ENCODE measurements around the gene HAUS5. TPM values are rescaled to one million over a fixed set of nuclear protein-coding genes. Genes with fewer than 3 reads are reported as not detected.

The HAUS5 gene
- polyA plus RNA-seq, 3 donors: 4.6 to 6.3 (median 6.0) TPM

DNA sequence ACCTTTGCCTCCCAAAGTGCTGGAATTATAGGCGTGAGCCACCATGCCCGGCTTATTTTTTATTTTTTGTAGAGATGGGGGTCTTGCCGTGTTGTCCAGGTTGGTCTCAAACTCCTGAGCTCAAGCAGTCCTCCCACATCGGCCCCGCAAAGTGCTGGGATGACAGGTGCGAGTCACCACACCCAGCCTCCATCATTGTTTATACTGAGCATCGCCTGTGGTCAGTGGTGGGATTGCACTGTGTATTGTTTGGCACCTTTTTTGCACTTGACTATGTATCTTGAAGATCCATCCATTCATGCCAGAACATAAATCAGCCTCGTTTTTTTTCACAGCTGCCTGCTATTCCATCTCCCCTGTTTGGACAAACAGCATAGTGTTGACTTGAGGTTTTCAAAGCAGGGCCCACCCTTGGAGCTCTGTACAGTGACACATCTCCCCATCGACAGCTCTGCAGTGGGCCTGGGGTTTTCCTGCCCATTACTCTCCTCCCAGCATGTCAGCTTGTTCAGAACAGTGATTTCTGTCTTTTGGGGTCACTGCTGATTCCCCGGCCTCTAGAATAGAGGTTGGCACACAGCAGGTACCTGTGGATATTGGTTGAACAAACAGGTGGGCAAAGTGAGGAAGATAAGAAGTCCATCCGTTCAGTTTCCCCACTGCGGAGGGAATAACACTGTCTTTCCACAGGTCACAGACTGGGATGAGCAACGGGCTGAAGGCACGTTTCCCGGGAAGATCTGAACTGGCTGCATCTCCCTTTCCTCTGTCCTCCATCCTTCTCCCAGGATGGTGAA, 45.6 kb downstream of the HAUS5 start:
- 84 to 93% (median 90%) methylated on average over 15 of the region's 15 CpGs for WGBS, 3 donors
- H3K27ac ChIP-seq (ENCODE audit: low read depth, low read length): no peak overlapping the region

- no peak overlapping the region for H3K27ac ChIP-seq (ENCODE audit: low read depth, low read length)
- 90 to 99% (median 93%) methylated on average over 6 of the region's 6 CpGs for WGBS, 3 donors
Measured at GRCh38 chr19:35661995-35662340, 49.4 kb downstream of the HAUS5 start.

DNA sequence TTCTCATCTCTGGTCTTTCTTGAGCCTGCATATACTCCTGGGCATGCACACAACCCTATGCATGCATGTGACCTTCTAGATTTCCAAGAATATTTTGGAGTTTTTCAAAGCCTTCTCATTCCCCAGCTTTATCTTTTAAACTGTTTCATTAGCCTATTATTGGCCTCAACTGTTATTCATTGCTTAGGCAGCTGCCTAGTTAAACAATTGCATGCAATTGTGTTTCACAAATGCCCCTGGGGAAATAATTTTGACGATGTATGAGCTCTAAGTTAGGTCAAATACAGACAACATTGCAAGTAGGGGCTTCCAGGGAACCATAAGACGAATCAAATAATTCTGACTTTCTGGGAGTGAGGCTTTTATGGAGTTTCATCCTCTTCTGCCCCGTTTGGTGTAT, 51.4 kb downstream of the HAUS5 start:
- whole genome bisulfite sequencing, 3 donors: 79 to 88% (median 84%) methylated on average over 3 of the region's 3 CpGs
- no peak overlapping the region for H3K27ac ChIP-seq (ENCODE audit: low read depth, low read length)

DNA sequence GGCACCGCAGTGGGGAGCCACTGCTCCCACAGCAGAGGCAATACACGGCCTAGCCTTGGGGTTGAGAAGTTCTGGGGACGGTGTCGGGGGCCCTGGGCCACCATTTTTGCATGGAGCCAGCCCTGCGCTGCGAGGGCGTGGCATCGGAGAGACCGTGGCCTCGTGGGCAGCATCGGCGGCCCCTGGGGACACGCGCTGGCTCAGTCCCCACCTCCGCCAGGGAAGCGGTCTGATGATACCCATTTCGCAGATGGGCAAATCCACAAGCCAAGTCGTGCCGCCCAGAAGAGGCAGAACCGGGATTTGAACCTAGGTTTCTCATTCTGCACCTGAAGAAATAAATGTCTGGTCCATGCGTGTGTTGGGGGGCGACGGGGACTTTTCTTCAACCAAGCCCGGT, 52.6 kb downstream of the HAUS5 start:
- 92 to 97% (median 94%) methylated on average over 24 of the region's 24 CpGs for WGBS, 3 donors
- no peak overlapping the region for H3K27ac ChIP-seq (ENCODE audit: low read depth, low read length)

DNA sequence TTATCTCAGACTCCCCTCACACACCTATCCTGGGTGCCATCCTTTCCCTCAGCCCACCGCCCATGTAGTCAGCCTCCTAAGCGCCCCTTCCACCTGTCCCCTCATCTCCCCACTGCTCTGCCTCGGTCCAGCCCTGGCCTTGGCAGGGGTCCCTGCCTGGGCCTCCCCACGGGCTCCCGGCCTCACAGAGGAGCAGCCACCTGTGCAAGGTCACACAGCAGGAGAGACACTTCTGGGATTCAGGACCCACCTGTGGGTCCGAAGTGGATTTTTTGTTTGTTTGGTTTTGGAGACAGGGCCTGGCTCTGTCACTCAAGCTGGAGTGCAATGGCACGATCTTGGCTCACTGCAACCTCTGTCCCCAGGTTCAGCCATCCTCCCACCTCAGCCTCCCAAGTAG, 53.1 kb downstream of the HAUS5 start:
- no peak overlapping the region for H3K27ac ChIP-seq (ENCODE audit: low read depth, low read length)
- 50 to 95% (median 82%) methylated on average over 7 of the region's 7 CpGs for WGBS, 3 donors

GRCh38 chr19:35666251-35666913, 53.8 kb downstream of the HAUS5 start, which contains the start of gene UPK1A:
Gene UPK1A (plus strand): TSS chr19:35666517. CDS start chr19:35666813, 296 bp downstream.
- no peak within 1 kb of the TSS for H3K27ac ChIP-seq (ENCODE audit: low read depth, low read length)
- WGBS, 3 donors: 60 to 69% (median 68%) methylated on average over 16 of the region's 16 CpGs

- WGBS, 3 donors: 70 to 79% (median 76%) methylated on average over 6 of the region's 6 CpGs
- no peak overlapping the region for H3K27ac ChIP-seq (ENCODE audit: low read depth, low read length)
Measured at GRCh38 chr19:35669566-35669965, 57.0 kb downstream of the HAUS5 start.

DNA sequence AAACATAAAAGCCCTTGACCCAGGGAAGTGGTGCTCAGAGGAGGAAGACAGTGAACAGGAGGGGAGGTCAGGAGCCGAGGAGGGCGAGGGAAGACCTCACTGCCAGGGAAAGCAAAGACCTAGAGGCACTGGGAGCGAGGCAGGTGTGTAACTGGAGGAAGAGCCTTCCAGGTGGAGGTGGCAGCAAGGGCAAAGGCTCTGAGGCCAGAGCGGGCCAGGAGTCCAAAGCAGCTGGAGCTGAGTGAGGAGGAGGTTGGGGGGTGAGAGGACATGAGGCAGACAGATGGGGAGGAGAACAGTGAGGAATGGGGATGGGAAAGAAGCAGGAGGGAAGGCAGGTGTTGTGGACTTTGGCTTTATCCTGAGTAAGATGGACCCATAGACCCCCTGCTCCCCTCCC, 57.4 kb downstream of the HAUS5 start:
- WGBS, 3 donors: 50 to 66% (median 61%) methylated on average over 4 of the region's 4 CpGs
- H3K27ac ChIP-seq (ENCODE audit: low read depth, low read length): no peak overlapping the region

DNA sequence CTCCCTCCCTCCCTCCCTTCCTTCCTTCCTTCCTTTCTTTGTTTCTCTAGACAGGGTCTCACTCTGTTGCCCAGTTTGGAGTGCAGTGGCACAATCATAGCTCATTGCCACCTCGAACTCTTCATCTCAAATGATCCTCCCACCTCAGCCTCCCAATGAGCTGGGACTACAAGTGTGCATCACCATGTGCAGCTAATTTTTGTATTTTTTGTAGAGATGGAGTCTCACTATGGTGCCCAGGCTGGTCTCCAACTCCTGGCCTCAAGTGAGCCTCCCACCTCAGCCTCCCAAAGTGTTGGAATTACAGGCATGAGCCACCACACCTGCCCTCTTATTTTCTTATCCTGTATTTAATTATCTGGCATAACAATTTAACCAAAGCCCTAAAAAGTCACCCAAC, 58.2 kb downstream of the HAUS5 start:
- WGBS, 3 donors: 66 to 88% (median 80%) methylated on average over 1 of the region's 1 CpG
- H3K27ac ChIP-seq (ENCODE audit: low read depth, low read length): no peak overlapping the region

DNA sequence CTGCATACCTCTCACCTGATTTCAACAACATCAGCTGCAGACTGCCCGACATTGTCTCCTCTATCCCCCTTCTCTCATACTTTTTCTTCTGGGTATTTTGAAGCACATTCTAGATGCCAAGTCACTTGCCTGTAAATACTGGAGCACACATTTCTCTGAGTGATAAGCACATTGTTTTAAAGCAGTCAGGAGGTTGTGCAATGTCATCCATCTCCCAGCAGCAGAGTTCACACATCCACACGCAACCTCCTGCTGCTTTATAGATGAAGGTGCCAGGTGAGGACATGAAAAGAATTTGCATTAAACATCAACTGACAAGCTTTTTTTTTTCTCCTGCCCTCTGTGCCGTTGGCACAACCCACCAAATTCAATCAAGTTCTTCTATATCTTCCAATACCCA, 59.3 kb downstream of the HAUS5 start:
- H3K27ac ChIP-seq (ENCODE audit: low read depth, low read length): no peak overlapping the region
- whole genome bisulfite sequencing, 3 donors: 21 to 43% (median 41%) methylated on average over 3 of the region's 3 CpGs

DNA sequence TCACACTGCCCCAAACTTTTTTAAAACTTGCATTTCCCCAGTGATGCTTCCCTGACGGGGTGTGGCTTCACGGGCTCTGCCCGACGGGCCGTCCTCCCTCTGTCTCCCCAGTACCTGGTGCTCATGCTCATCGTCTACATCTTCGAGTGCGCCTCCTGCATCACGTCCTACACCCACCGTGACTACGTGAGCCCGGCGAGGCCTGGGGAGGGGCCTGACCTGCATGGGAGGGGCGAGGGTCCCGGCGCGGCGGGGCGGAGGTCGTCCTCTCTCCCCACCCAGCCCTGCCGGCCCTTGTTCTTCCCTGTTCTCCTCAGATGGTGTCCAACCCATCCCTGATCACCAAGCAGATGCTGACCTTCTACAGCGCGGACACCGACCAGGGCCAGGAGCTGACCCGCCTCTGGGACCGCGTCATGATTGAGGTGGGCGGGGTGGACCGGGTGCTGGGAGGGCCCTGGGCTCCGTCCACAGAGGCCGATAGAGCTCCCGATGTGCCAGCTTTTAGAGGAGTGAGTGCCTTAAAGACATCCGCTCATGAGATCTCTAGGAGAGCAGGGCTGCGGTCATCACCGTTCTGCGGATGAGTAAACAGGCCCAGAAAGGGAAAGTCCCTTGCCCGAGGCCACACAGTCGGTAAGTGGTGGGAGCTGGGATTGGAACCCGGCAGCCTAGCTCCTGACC, 60.7 kb downstream of the HAUS5 start:
- 5 to 7% (median 6%) methylated on average over 38 to 39 of the region's 39 CpGs for WGBS, 3 donors

More for the DNA sequence above, 60.7 kb downstream of the HAUS5 start:
- no peak overlapping the region for H3K27ac ChIP-seq (ENCODE audit: low read depth, low read length)

Other genes with a start within 250 kb of the HAUS5 start
- gene GPR42, start 241.7 kb upstream of the HAUS5 start, polyA plus RNA-seq: under 1 TPM in 2 of 3 donors, not detected in 1; 0.06 to 0.90 TPM
- 1 to 10 TPM in 2 of 3 donors, under 1 TPM in 1; 0.24 to 4.6 (median 4.0) TPM for gene FFAR2, start 164.5 kb upstream of the HAUS5 start, polyA plus RNA-seq
- under 1 TPM in 2 of 3 donors, not detected in 1; 0.21 to 0.42 TPM for gene KRTDAP, start 122.3 kb upstream of the HAUS5 start, polyA plus RNA-seq
- 10 to 100 TPM in 2 of 3 donors, 1 to 10 TPM in 1; 6.8 to 74.3 (median 15.3) TPM for gene DMKN, start 99.1 kb upstream of the HAUS5 start, polyA plus RNA-seq
- gene SBSN, start 84.4 kb upstream of the HAUS5 start, polyA plus RNA-seq: 1 to 10 TPM in 1 of 3 donors, under 1 TPM in 1, not detected in 1; 0.15 to 1.5 TPM
- not detected for gene GAPDHS, start 79.3 kb upstream of the HAUS5 start, polyA plus RNA-seq
- 100 to 1,000 TPM in 2 of 3 donors, 10 to 100 TPM in 1; 86.7 to 140 (median 107) TPM for gene TMEM147, start 67.1 kb upstream of the HAUS5 start, polyA plus RNA-seq
- gene ATP4A, start 49.1 kb upstream of the HAUS5 start, polyA plus RNA-seq: 10 to 100 TPM in 1 of 3 donors, 1 to 10 TPM in 2; 1.2 to 74.4 (median 2.9) TPM
- gene PMIS2, start 26.6 kb upstream of the HAUS5 start, polyA plus RNA-seq: not detected
- gene RBM42, start 16.3 kb downstream of the HAUS5 start, polyA plus RNA-seq: 10 to 100 TPM; 28.5 to 56.7 (median 48.9) TPM
- 1 to 10 TPM in 2 of 3 donors, under 1 TPM in 1; 0.79 to 3.8 (median 1.7) TPM for gene ETV2, start 29.0 kb downstream of the HAUS5 start, polyA plus RNA-seq
- gene COX6B1, start 35.6 kb downstream of the HAUS5 start, polyA plus RNA-seq: 100 to 1,000 TPM; 454 to 932 (median 759) TPM
- gene UPK1A, start 53.8 kb downstream of the HAUS5 start, polyA plus RNA-seq: under 1 TPM in 2 of 3 donors, not detected in 1; 0.05 to 0.07 TPM
- gene ZBTB32, start 91.8 kb downstream of the HAUS5 start, polyA plus RNA-seq: under 1 TPM in 2 of 3 donors, not detected in 1; 0.07 to 0.12 TPM
- 10 to 100 TPM; 21.1 to 34.3 (median 29.4) TPM for gene KMT2B, start 105.3 kb downstream of the HAUS5 start, polyA plus RNA-seq
- gene IGFLR1, start 129.7 kb downstream of the HAUS5 start, polyA plus RNA-seq: 10 to 100 TPM; 17.4 to 30.4 (median 19.8) TPM
- 10 to 100 TPM; 13.2 to 30.3 (median 28.8) TPM for gene U2AF1L4, start 132.7 kb downstream of the HAUS5 start, polyA plus RNA-seq
- gene PSENEN, start 132.9 kb downstream of the HAUS5 start, polyA plus RNA-seq: 10 to 100 TPM; 37.2 to 57.2 (median 49.9) TPM
- 10 to 100 TPM in 2 of 3 donors, 1 to 10 TPM in 1; 8.9 to 20.9 (median 15.3) TPM for gene LIN37, start 135.8 kb downstream of the HAUS5 start, polyA plus RNA-seq
- 100 to 1,000 TPM in 2 of 3 donors, 10 to 100 TPM in 1; 63.3 to 608 (median 552) TPM for gene HSPB6, start 144.3 kb downstream of the HAUS5 start, polyA plus RNA-seq
- gene PROSER3, start 145.4 kb downstream of the HAUS5 start, polyA plus RNA-seq: 10 to 100 TPM in 1 of 3 donors, 1 to 10 TPM in 2; 5.4 to 10.6 (median 6.9) TPM
- gene ARHGAP33, start 162.8 kb downstream of the HAUS5 start, polyA plus RNA-seq: 1 to 10 TPM; 6.0 to 9.4 (median 6.3) TPM
- gene PRODH2, start 200.1 kb downstream of the HAUS5 start, polyA plus RNA-seq: 1 to 10 TPM in 1 of 3 donors, not detected in 2; 2.2 TPM
- gene NPHS1, start 239.8 kb downstream of the HAUS5 start, polyA plus RNA-seq: 10 to 100 TPM in 1 of 3 donors, under 1 TPM in 1, not detected in 1; 0.42 to 13.6 TPM
- 10 to 100 TPM in 1 of 3 donors, under 1 TPM in 1, not detected in 1; 0.22 to 48.3 TPM for gene KIRREL2, start 244.2 kb downstream of the HAUS5 start, polyA plus RNA-seq